Mucosa of descending colon (tissue), 3 donors: ENCODE measurements around the gene SIX5. TPM values are rescaled to one million over a fixed set of nuclear protein-coding genes. Genes with fewer than 3 reads are reported as not detected.
A peak's percentile ranks its signal among the peaks of the same experiment; 100 is the strongest.

Source experiments
- ATAC-seq: fragments of 200-7000 bp; cut with Tn5 transposase; one replicate; pipeline ENCODE4 v1.9.1; 2020; ENCODE audit warnings: mild to moderate bottlenecking, moderate library complexity
- DNase-seq, 3 donors: peaks; one replicate each; pipeline ENCODE4 v3.0.0-alpha.2; 2020
- H3K36me3 ChIP-seq: fragments of 200-600 bp; one replicate; pipeline ENCODE4 v1.8.0; 2021; ENCODE audit warnings: low read depth, mild to moderate bottlenecking
- H3K4me1 ChIP-seq: fragments of 200-600 bp; one replicate; pipeline ENCODE4 v1.8.0; 2021; ENCODE audit warnings: low read depth, mild to moderate bottlenecking
- H3K4me3 ChIP-seq: fragments of 200-600 bp; one replicate; pipeline ENCODE4 v1.8.0; 2021; ENCODE audit warnings: mild to moderate bottlenecking
- H3K9me3 ChIP-seq: fragments of 200-600 bp; one replicate; pipeline ENCODE4 v1.8.0; 2021; ENCODE audit warnings: mild to moderate bottlenecking
- CTCF ChIP-seq: fragments of 200-600 bp; IDR thresholded peaks from one replicate; pipeline ENCODE4 v1.8.0; 2022; ENCODE audit warnings: antibody characterized with exemption, mild to moderate bottlenecking
- intact Hi-C, 2 donors: fragments of 100-400 bp; cut with DNase I in 1 of 2; cut with micrococcal nuclease in 1 of 2; formaldehyde crosslinking; loops; one replicate each; pipeline versions ENCODE4 v1.11.0 to v1.11.1; 2022; cut with DNase I, micrococcal nuclease
- total RNA-seq, 3 donors: library from RNA; stranded (reverse); fragmentation: NEBNext Ultra II Directional in 2 of 3; extraction: Animal tissue kit (Norgen Biotek cat#: 25700) in 2 of 3; gene quantifications; one replicate each; pipeline versions ENCODE4 v1.2.1 to v1.2.4, GENCODE V29; 2021 to 2023
- donor health status: DM: no; HTN: no; CAD: no; lungs with moderate emphysema.
- donor health status: DM: no; HTN: no; CAD: no.
- donor health status: DM: no; HTN: yes; CAD: no.

The SIX5 gene
- total RNA-seq, 3 donors from 2014 or later = 9.6 to 35.6 (median 11.1) TPM

- DNase-seq (peak in 2 of 3 donors; percentile 66 to 72), ATAC-seq (peak; percentile 89)
- TF ChIP-seq CTCF = peak; percentile 65
- H3K4me3 ChIP-seq = no peak overlapping the region
- H3K4me1 ChIP-seq = no peaks in the 10 kb centered on the region
- intact Hi-C loops = no loop called here
- H3K9me3 ChIP-seq = no peaks in the 10 kb centered on the region
- no peaks in the 10 kb centered on the region for H3K36me3 ChIP-seq
Observed at GRCh38 chr19:45798995-45799517, 30.0 kb upstream of the SIX5 start.

- Histone ChIP-seq H3K9me3 (no peaks in the 10 kb centered on the region), H3K36me3 (no peaks in the 10 kb centered on the region), H3K4me3 (no peak overlapping the region), H3K4me1 (peaks cover 9% of the 10 kb centered on the region)
- DNase-seq = no peak
- no peak for ATAC-seq
- intact Hi-C loops = no loop called here
- TF ChIP-seq CTCF = no peak
Observed at GRCh38 chr19:45794627-45795026, 25.6 kb upstream of the SIX5 start.

GRCh38 chr19:45793876-45794275, 24.8 kb upstream of the SIX5 start:
- ATAC-seq = no peak
- H3K36me3 ChIP-seq = no peaks in the 10 kb centered on the region
- intact Hi-C loops = no loop called here
- no peaks in the 10 kb centered on the region for H3K9me3 ChIP-seq
- TF ChIP-seq CTCF = no peak
- peaks cover 9% of the 10 kb centered on the region for H3K4me1 ChIP-seq
- no peak for DNase-seq
- H3K4me3 ChIP-seq = no peak overlapping the region

GRCh38 chr19:45793178-45793564, 24.1 kb upstream of the SIX5 start:
- H3K4me1 ChIP-seq = peaks cover 9% of the 10 kb centered on the region
- DNase-seq (no peak), ATAC-seq (no peak)
- H3K4me3 ChIP-seq = no peak overlapping the region
- no peak for TF ChIP-seq CTCF
- no peaks in the 10 kb centered on the region for H3K9me3 ChIP-seq
- intact Hi-C loops = no loop called here
- H3K36me3 ChIP-seq = no peaks in the 10 kb centered on the region

- DNase-seq (peak; percentile 100), ATAC-seq (peak; percentile 100)
- no peaks in the 10 kb centered on the region for H3K36me3 ChIP-seq
- H3K4me1 ChIP-seq = peaks cover 9% of the 10 kb centered on the region
- H3K9me3 ChIP-seq = no peaks in the 10 kb centered on the region
- intact Hi-C loops = no loop called here
- peak; percentile 13 for TF ChIP-seq CTCF
- H3K4me3 ChIP-seq = peak within 1 kb of the TSS; percentile 64
Observed at GRCh38 chr19:45792470-45793177, 23.6 kb upstream of the SIX5 start, which contains the start of gene DMWD. Gene DMWD, minus strand, starts transcription at chr19:45792845. Its CDS starts 89 bp downstream, at chr19:45792756.
